Adipocyte (in vitro differentiated cells): ENCODE data around the gene ALDOB.
"Not testable (repeated sequence)": the region's sequence is repeated elsewhere in the genome, so short reads cannot be mapped to it uniquely, and the experiment has no call there.

Experiments
- DNase-seq: peaks from one replicate; pipeline ENCODE4 v3.0.0-alpha.2; 2015; ENCODE audit warnings: low read depth
- H3K27me3 ChIP-seq: replicated peaks from 2 replicates; pipeline ENCODE4 v1.7.0; 2013; ENCODE audit warnings: mild to moderate bottlenecking, low read length, moderate library complexity; ENCODE audit not compliant: control insufficient read depth, insufficient read depth
- H3K36me3 ChIP-seq: 2 replicates; pipeline ENCODE4 v1.7.0; 2013; ENCODE audit warnings: low read length, mild to moderate bottlenecking, moderate library complexity; ENCODE audit not compliant: control insufficient read depth, insufficient read depth, severe bottlenecking
- H3K4me1 ChIP-seq: 2 replicates; pipeline ENCODE4 v1.7.0; 2013; ENCODE audit warnings: mild to moderate bottlenecking, low read length, moderate library complexity; ENCODE audit not compliant: control insufficient read depth, insufficient read depth
- H3K4me3 ChIP-seq: 2 replicates; pipeline ENCODE4 v1.7.0; 2013; ENCODE audit warnings: mild to moderate bottlenecking, low read length, moderate library complexity
- H3K9ac ChIP-seq: 2 replicates; pipeline ENCODE4 v1.7.0; 2013; ENCODE audit warnings: mild to moderate bottlenecking, low read length, moderate library complexity
- H3K9me3 ChIP-seq: 2 replicates; pipeline ENCODE4 v1.7.0; 2013; ENCODE audit warnings: mild to moderate bottlenecking, low read length, moderate library complexity; ENCODE audit not compliant: control insufficient read depth

The ALDOB gene

GRCh38 chr9:101399643-101399970 lies 36.0 kb downstream of the ALDOB start:
- H3K4me3 ChIP-seq: peak overlapping the region; percentile 98
- H3K27me3 ChIP-seq: no peaks in the 10 kb centered on the region
- H3K9ac ChIP-seq: peak overlapping the region; percentile 96
- H3K36me3 ChIP-seq: peaks cover 45% of the 10 kb centered on the region
- no peak for DNase-seq
- H3K4me1 ChIP-seq: peaks cover 25% of the 10 kb centered on the region
- H3K9me3 ChIP-seq: peaks cover 17% of the 10 kb centered on the region

GRCh38 chr9:101398930-101399642 lies 36.5 kb downstream of the ALDOB start:
- Histone ChIP-seq H3K4me3 (peak overlapping the region; percentile 98), H3K27me3 (no peaks in the 10 kb centered on the region), H3K36me3 (peaks cover 40% of the 10 kb centered on the region), H3K4me1 (peaks cover 25% of the 10 kb centered on the region), H3K9ac (peak overlapping the region; percentile 96), H3K9me3 (peaks cover 12% of the 10 kb centered on the region)
- peak; percentile 30 for DNase-seq

- Histone ChIP-seq H3K4me3 (peak within 1 kb of the TSS; percentile 98), H3K27me3 (no peaks in the 10 kb centered on the region), H3K4me1 (peaks cover 25% of the 10 kb centered on the region), H3K9me3 (peaks cover 4% of the 10 kb centered on the region), H3K9ac (peak within 1 kb of the TSS; percentile 97), H3K36me3 (peaks cover 32% of the 10 kb centered on the region)
- peak; percentile 100 for DNase-seq
Observed at GRCh38 chr9:101398068-101398929, 37.3 kb downstream of the ALDOB start, which contains the start of the genes MRPL50 and ZNF189. MRPL50 (minus strand) TSS chr9:101398618; CDS start chr9:101398592, 26 bp downstream. ZNF189 (plus strand) TSS chr9:101398851; CDS start chr9:101399157, 306 bp downstream.

- Histone ChIP-seq H3K4me3 (peak overlapping the region; percentile 98), H3K9me3 (peaks cover under 1% of the 10 kb centered on the region), H3K36me3 (peaks cover 26% of the 10 kb centered on the region), H3K9ac (peak overlapping the region; percentile 97), H3K27me3 (no peaks in the 10 kb centered on the region), H3K4me1 (peaks cover 25% of the 10 kb centered on the region)
- no peak for DNase-seq
Observed at GRCh38 chr9:101397746-101398067, 37.9 kb downstream of the ALDOB start.

- no peak for DNase-seq
- Histone ChIP-seq H3K27me3 (no peaks in the 10 kb centered on the region), H3K36me3 (peaks cover 10% of the 10 kb centered on the region), H3K9me3 (no peaks in the 10 kb centered on the region), H3K4me3 (no peak overlapping the region), H3K4me1 (peaks cover 8% of the 10 kb centered on the region), H3K9ac (no peak overlapping the region)
Observed at GRCh38 chr9:101394687-101395086, 40.9 kb downstream of the ALDOB start.

- H3K27me3 ChIP-seq: no peaks in the 10 kb centered on the region
- DNase-seq: no peak
- H3K4me1 ChIP-seq: peaks cover 7% of the 10 kb centered on the region
- no peak overlapping the region for H3K4me3 ChIP-seq
- peaks cover 25% of the 10 kb centered on the region for H3K36me3 ChIP-seq
- H3K9ac ChIP-seq: no peak overlapping the region
- no peaks in the 10 kb centered on the region for H3K9me3 ChIP-seq
Observed at GRCh38 chr9:101393135-101393534, 42.4 kb downstream of the ALDOB start.

- Histone ChIP-seq H3K9ac (no peak overlapping the region), H3K4me3 (no peak overlapping the region), H3K4me1 (no peaks in the 10 kb centered on the region), H3K36me3 (peaks cover 27% of the 10 kb centered on the region), H3K27me3 (no peaks in the 10 kb centered on the region), H3K9me3 (peaks cover 5% of the 10 kb centered on the region)
- no peak for DNase-seq
Observed at GRCh38 chr9:101388507-101388993, 47.0 kb downstream of the ALDOB start.

GRCh38 chr9:101387871-101388506 lies 47.6 kb downstream of the ALDOB start:
- H3K36me3 ChIP-seq: peaks cover 27% of the 10 kb centered on the region
- no peak overlapping the region for H3K9ac ChIP-seq
- peak; percentile 58 for DNase-seq
- no peak overlapping the region for H3K4me3 ChIP-seq
- H3K9me3 ChIP-seq: peaks cover 5% of the 10 kb centered on the region
- H3K4me1 ChIP-seq: no peaks in the 10 kb centered on the region
- no peaks in the 10 kb centered on the region for H3K27me3 ChIP-seq

GRCh38 chr9:101384873-101385536 lies 50.6 kb downstream of the ALDOB start, which contains the start of gene BAAT:
BAAT (minus strand) TSS chr9:101385006; CDS start chr9:101371404, 13,602 bp downstream.
- H3K36me3 ChIP-seq: peaks cover 20% of the 10 kb centered on the region
- H3K27me3 ChIP-seq, DNase-seq, H3K9ac ChIP-seq, H3K9me3 ChIP-seq, H3K4me1 ChIP-seq, H3K4me3 ChIP-seq: not testable (repeated sequence)

GRCh38 chr9:101383361-101383760 lies 52.2 kb downstream of the ALDOB start:
- Histone ChIP-seq H3K4me1 (no peaks in the 10 kb centered on the region), H3K27me3 (no peaks in the 10 kb centered on the region), H3K36me3 (peaks cover 4% of the 10 kb centered on the region)

More at GRCh38 chr9:101383361-101383760, 52.2 kb downstream of the ALDOB start:
- no peak for DNase-seq
- no peak overlapping the region for H3K9ac ChIP-seq
- no peak overlapping the region for H3K4me3 ChIP-seq
- peaks cover 5% of the 10 kb centered on the region for H3K9me3 ChIP-seq
